GM10266 (cell line): ENCODE results near the gene STK24.

Experiments
- DNase-seq: peaks from one replicate; pipeline ENCODE4 v3.0.0; 2012; ENCODE audit errors: extremely low spot score
- CTCF ChIP-seq: IDR thresholded peaks from 2 replicates; pipeline ENCODE4 v1.5.1; 2012; ENCODE audit warnings: mild to moderate bottlenecking, low read depth; ENCODE audit not compliant: control insufficient read depth, insufficient read depth; ENCODE audit errors: missing control alignments

The STK24 gene

GRCh38 chr13:98537306-98537705 is 39.6 kb downstream of the STK24 start:
- TF ChIP-seq CTCF: no peak

DNA sequence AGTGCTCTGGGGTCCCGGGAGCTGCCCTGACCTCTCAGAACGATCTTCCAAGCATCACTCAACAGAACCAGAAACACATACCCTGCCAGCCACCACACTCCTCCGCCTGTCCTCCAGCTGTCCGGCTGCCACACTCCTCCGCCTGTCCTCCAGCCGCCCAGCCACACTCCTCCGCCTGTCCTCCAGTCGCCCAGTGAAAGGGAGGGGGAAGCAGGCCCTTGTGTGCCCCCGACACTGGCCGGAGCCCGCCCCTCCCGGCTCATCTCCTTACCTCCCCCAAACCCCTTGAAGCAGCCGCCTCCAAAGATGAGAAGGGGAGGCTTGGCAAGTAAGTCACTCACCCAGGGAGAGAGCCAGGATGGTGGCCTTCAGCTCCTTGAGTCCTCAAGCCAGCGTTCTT is 40.2 kb downstream of the STK24 start:
- no peak for TF ChIP-seq CTCF
- no peak for DNase-seq

More at GRCh38 chr13:98537306-98537705, 39.6 kb downstream of the STK24 start:
- DNase-seq: no peak

GRCh38 chr13:98535501-98536354 is 41.2 kb downstream of the STK24 start:
- TF ChIP-seq CTCF: no peak
- no peak for DNase-seq

DNA sequence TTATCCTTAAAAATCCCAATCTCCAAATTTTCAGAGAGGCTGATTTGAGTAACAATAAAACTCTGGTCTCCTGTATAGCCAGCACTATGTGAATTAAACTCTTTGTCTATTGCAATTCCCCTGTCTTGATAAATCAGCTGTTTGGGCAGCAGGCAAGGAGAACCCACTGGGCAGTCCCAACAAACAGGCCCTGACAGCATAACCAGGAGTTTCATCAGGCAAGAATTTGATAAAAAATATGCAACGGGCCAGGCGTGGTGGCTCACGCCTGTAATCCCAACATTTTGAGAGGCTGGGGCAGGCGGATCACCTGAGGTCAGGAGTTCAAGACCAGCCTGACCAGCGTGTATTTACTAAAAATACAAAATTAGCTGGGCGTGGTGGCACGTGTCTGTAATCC is 42.1 kb downstream of the STK24 start:
- no peak for TF ChIP-seq CTCF
- no peak for DNase-seq

DNA sequence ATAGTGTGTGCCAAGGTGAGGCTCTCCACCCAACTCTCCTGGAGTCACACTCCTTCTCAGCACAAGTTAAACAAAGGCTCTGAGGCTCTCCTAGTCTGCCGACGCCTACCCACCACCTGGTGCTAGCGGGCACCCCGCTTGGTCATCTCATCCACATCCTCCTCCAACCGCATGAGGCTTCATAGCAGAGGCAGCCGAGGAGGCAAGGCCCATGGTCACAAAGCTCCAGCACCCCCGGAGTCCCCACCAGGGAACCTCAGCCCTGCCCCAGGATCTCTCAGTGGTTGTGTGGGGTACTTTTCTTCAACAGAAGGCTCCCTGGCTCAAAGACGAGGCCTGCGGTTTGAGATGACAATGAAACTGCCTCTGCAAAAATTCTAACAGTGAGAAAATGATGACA is 43.0 kb downstream of the STK24 start:
- TF ChIP-seq CTCF: no peak
- no peak for DNase-seq

DNA sequence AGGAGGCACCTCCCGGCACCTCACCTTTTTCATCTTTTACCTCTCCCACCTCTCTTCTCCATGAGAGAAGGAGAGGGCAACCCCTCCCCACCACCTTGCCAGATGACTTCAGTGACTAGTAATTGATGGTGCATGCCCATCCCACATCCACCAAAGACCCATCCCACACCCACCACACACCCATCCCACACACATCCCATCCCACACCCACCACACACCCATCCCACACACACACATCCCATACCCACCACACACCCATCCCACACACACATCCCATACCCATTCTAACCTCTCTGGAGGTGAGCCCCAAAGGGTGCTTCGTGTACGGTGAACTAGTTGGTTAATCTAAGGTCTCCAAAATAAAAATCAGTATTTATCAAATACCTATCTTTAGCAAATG is 44.7 kb downstream of the STK24 start:
- DNase-seq: no peak
- TF ChIP-seq CTCF: no peak

- TF ChIP-seq CTCF: no peak
- no peak for DNase-seq
These were observed 46.7 kb downstream of the STK24 start for GRCh38 chr13:98530217-98530616.
